GM18861 (cell line): ENCODE results near the gene VPS52.
A peak's percentile ranks its signal among the peaks of the same experiment; 100 is the strongest.

Source experiments
- ATAC-seq: cut with Tn5 transposase; IDR thresholded peaks from one replicate; pipeline ENCODE4 v1.9.1; 2021; ENCODE audit not compliant: unreplicated experiment

The VPS52 gene

DNA sequence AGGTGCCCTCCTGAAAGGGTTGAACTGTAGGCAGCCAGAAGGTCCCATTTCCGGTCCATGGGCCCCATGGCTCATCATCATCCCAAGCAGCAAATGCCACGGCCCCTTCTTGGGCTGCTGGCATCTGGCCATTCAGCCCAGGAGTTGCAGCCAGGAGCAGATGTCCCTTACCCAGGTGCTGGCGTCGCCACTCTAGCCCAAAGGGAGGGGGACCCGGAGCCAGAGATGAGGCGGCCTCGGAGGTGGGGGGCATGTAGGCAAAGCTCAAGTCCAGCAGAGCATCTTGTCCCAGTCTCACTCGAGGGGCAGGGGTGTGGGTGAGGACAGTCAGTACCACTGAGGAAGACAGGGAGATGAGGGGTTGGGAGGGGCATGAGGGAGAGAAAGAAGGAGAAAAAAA, 33.4 kb upstream of the VPS52 start:
- ATAC-seq, result no peak

DNA sequence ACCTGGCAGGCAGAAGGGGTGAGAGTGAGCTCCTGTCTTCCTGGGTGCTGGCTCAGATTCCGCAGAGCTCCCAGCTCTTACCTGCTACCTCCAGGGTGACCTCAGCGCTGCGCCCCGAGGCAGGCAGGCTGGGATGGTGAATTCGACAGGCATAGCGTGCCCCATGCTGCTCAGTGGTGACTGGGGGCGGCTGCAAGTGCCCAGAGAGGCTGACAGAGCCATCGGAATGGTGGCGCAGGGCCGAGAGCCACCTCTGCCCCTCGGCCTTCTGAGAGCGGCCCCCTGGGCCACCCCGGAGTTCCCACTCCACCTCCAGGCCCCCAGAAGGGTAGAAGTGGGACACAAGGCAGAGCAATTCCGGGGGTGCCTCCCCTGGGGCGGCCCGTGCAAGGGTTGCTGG, 32.5 kb upstream of the VPS52 start:
- ATAC-seq, result no peak

DNA sequence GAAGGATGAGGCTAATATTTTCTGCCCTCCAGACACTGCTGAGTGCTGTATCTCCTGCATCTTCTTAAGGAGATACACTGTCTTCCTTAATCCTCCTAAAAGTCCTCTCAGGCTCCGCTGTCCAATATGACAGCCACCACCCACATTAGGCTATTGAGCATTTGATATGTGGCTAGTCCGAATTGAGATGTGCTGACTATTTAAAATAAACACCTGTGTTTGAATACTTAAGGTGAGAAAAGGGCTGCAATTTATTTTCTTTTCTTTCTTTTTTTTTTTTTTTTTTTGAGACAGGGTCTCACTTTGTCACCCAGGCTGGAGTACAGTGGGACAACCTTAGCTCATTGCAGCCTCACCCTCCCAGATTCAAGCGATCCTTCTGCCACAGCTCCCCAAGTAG, 30.2 kb upstream of the VPS52 start:
- no peak for ATAC-seq

DNA sequence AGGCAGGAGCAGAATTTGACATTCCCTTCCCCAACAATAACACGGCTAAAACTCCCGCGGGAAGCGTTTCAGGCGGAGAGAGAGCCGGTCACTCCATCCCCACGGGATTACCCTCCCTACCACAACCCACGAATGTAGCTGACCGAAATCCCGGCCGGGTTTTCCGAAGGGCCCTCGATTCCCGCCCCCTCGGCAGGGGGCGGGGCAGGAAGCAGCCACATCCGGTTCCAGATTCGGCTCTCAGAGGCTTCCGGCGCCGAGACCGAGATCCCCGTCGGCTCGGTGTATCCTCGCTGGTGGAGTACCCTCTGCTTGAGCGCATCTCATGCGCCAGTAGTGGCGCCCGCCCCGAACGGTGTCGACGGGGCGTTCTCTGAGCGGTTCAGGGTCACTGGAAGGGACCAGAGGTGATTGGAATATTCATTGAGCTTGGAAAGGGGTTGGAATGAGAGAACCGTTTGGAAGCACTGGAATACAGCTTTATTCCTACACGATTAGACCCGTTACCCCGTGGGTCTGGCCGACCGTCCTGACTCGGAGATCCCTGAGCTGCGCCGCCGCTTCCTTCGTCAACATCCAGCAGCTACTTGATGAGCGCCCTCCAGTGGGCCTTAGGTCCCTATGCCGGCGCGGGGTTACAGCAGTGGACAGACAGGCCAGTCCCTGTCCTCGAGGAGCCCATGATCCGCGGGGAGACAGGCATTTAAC, 27.7 kb upstream of the VPS52 start:
- ATAC-seq, result peak; percentile 72

DNA sequence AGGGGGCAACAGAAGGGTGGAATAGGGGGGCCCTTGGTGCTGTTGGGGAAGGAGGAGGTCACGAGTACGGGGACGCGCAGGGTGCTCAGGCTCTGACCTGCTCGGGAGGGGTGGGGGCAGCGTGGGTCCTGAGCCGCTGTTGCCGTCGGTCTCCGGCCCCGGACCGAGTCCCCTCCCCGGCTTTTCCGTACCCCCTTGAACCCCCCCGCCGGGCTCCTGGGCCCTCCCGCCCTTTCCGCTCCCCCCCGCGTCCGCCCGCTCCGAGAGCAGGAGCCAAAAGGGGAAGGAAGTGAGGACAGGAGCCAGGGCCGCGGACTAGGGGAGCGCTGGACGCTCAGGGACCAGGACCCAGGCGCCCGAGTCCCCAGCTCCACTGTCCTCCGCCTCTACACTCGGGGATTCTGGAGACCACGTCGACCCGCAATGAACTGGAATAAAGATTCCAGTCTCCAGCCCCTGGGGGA, 27.1 kb upstream of the VPS52 start, which contains the start of gene RGL2:
Gene RGL2, minus strand, starts transcription at position 170 of the 464 bp plus-strand sequence. CDS start 332 bp downstream, outside the sequence.
- peak; percentile 5 for ATAC-seq

DNA sequence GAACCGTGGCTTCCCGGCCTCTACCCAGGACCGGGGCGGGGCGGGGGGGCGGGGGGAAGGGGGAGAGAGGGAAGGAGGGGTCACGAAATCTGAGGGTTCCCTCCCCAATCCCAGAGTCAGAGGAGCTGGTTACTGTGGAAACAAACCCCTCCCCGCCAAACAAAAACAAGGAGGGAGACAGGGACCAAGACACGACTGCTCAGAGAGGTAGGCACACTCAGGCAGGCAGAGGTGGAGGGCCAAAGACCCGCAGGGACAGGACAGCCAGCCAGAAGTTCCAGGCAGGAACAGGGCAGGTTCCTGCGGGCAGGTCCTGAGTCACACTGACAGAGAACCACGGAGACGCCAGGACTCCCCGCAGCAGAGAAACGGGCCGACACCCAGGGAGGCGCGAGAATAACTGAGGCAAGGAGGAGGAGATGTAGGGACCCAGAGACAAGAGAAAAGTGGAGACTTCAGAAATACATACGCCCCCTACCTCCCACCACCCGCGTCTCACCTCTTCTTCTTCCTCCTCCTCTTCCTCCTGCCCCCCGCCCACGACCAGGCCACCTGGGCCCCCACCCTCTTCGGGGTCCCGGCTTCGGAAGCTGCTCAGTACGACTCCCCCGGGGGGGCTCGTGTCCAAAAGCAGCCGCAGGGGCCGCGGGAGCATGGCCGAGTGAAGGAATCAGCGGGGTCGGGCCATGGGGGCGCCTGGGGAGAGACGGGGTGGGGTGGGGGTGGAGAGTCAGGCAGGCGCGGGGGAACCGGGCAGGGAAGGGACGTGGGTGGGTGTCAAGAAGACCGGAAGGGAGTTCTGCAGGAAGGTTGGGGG, 26.5 kb upstream of the VPS52 start:
- ATAC-seq, result no peak

DNA sequence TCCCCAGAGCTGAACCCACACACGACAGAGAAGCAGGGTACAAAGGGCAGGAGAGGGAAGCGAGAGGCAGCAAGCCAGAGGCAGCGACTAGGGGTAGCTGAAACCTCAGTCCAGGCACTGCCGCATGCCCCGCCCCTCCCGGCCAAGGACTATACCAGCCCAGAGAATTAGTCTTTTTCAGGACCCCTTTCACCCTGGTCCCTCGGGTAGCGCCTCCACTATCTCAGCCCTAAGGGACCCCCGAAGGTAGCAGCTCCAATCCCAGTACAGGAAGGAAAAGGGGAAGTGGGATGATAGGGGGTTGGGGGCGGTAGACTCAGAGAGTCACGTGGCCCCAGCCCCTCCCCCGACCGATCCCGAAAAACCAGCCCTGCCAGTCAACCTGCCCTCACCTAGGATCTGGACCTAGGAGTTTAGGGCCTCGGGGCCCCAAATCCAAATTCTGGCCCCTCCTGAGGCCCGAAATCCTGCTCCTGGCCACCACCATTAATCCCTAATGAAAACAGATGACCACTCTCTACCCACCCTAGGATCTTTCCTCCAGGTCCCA, 25.8 kb upstream of the VPS52 start:
- no peak for ATAC-seq

DNA sequence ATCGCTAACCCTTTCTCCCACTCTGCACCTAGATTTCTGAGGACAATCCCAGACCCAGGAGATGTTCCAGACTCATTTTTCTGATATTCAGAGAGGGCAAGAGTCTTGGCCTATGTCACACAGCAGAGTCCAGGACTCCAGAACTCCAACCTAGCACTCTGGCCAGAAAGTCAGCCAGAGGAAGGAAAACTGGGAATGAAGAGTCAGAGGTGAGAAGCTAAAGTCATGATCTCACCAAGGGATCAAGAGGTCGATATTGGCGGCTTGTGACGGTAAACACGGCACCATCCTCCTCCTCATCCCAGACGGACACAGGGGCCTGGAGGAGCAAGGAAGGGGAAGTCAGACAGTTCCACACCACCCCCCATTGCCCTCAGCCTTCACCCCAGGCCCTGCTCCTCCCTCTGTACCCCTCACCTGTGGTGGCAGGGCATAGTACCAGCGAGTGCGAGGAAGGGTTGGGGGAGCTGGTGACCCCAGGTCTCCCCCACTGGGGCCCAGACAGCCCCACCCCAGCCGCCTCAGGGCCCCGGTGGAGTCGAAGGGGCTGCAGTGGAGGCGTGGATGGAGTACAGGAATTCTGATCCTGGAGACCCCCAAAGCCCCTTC, 25.2 kb upstream of the VPS52 start:
- ATAC-seq, result no peak

DNA sequence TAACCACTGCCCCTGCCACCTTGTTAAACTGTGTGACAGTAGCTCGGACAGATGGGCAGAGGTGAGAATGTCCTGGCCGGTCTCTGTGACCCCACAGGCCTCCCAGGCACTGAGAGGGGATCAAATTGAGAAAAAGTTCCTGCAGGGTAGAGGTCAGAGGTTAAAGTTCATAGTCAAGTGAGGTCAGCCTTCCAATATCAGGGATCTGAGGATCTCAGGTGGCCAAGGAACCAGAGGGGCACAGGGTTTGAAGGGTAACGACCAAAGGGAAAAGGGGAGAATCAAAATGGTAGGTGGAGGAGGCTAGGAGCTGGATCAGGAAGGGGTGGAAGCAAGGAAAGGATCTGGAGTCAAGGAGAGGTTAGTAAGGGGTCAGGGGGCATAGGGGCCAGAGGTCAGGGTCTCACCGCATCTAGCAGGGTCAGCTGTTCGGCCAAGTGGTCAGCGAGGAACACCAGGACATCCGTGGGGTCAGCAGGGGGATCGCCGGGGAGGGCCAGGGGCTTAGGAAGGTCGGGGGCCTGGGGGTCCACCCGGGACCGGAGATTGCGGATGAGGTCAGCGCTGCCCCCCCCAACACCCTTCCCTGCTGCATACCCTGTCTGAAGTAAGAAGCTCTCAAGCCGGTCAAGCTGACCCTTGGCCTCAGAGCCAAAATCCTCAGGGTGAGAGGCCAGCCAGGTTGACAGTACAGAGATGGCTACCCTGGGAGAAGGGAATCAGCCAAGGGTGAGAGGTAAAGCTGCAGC, 24.1 kb upstream of the VPS52 start:
- ATAC-seq, result no peak

DNA sequence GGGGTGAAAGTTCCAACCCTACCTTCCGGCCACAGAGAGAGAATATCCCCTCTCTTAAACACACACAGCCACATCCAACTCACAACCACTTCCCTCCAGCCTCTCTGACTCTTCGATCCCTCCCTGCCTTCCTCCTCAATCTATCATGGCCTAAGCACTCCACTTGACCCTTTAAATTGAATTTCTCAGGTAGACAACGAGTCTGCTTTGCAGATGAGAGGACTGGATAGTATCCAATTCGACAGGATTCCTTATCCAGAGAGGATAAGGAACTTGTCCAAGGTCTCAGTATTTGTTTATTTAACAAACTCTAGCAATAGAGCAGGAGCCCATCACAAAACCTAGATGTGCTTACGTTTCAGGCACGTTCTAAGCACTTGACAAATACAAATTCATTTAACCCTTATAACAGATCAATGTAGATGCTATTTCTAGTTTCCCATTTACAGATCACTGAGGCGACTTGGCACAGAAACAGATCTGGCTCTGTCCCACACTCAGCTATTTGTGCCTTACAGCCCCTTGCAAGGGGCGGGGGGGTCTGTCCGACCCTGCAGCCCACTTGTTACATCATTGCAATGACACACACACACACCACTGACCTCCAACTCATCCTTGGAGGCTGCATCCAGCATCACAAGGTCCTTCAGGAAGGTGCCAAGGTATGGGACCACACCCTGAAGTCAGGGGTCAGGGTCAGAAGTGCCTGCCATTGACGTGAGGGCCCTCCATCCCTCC, 22.6 kb upstream of the VPS52 start:
- ATAC-seq, result no peak

DNA sequence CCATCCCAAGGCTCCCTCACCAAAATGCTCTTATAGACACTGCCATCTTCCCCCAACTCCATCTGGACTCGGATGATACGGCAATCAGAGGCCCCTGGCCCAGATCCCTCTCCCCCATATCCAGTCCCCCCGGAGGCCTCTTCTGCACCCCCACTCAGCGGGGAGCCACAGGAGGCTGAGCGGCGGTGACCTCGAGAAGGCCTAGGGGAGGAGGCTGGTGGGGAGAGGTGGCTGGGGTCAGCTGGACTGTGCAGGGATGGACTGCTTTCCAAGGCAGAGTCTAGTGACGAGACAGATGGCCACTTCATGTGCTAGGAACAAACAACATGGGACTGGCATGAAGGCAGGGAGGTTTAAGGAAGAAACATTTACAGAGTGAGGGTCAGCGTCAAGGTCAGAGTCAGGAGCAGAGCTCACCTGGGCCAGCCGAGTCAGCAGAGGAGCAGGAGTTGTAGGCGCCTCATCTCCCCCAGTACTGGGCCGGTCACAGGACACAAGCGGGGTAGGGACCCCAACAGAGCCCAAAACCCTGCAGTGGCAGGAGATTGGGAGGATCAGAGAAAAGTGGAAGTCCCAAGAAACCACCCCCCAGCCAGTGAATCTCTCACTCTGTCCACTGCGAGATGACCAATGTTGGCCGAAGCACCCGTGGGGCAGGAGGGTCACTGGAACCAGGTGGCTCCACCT, 21.5 kb upstream of the VPS52 start:
- ATAC-seq, result no peak

DNA sequence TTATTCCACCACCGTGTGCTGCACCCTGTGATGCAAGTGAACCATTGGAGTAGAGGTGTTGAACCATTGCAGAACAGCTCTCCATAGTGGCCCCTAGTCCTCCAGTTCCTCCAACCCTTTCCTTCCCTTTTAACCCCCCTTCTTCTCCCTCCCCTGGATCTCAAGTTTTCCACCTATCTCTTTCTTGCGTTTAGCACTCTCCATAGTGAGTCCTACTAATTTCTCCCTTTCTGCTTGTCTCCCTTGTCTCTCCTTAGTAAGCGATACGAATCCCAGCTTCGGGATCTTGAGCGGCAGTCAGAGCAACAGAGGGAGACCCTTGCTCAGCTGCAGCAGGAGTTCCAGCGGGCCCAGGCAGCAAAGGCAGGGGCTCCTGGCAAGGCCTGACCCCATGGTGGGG, 18.8 kb upstream of the VPS52 start:
- ATAC-seq, result no peak

DNA sequence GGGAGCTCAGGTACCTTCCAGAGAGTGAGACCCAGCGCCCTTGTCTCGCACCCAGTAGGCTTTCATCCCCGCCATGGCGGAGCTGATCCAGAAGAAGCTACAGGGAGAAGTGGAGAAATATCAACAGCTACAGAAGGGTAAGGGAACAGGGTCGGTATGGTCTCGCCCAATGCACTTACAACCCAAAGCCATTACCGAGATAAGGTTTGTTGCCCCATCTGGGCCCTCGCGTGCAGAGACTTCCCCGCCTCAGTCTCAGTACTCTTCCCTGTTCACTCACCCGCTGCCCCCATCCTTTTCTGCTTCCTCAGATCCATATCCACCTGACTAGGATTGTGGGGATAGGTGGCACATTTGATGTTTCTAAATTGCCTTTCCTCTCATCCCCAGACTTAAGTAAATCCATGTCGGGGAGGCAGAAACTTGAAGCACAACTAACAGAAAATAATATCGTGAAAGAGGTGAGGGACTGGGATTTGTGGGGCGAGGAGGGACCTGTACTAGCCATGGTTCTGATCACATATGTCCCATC, 18.2 kb upstream of the VPS52 start:
- ATAC-seq, result peak; percentile 17

DNA sequence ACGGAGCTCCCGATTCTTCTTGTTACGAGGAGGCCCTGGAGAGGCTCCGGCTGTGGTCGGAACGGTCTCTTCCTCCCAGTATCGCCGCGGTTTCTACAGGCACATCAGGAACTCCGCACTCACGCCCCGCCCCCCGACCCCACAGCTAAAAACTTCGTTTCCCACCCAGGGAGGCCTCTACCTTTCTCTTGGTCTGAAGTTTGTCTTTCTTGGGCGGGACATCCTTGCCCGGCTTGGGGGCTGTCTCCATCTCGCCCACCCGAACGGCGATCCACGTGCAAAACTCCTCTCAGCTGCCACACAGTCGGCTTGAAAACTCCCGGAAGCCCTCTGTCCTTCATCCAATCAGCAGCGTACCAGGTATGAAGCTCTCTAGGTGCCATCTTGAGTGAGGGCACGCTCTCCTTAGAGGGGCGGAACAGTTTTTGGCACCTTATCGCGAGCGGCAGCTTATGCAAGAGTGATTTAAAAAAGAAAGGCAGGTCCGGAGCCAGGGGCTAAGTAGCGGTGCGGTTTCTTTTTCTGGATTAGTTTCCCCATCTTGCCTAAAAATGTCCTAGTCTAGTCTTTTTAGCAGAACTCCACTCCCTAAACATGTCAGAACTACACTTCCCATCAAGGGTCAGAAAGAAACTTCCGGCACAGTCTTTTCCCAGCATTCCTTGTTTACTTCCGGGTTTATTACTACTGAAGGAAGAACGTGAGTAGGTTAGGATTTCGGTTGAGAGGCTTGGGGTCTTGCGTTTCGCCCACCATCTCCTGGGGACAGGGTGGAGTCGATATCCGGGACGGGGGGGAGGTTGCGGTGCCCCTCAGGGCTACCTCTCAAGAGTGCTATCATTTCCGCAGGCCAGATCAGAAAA, 17.5 kb upstream of the VPS52 start, which contains the start of the genes PFDN6 and WDR46:
Gene PFDN6, plus strand, starts transcription at position 681 of the 863 bp plus-strand sequence. CDS start 256 bp downstream, outside the sequence.
Gene WDR46, minus strand, starts transcription at position 319 of the 863 bp plus-strand sequence. Its CDS starts 69 bp downstream, at position 250.
- ATAC-seq, result peak; percentile 76

DNA sequence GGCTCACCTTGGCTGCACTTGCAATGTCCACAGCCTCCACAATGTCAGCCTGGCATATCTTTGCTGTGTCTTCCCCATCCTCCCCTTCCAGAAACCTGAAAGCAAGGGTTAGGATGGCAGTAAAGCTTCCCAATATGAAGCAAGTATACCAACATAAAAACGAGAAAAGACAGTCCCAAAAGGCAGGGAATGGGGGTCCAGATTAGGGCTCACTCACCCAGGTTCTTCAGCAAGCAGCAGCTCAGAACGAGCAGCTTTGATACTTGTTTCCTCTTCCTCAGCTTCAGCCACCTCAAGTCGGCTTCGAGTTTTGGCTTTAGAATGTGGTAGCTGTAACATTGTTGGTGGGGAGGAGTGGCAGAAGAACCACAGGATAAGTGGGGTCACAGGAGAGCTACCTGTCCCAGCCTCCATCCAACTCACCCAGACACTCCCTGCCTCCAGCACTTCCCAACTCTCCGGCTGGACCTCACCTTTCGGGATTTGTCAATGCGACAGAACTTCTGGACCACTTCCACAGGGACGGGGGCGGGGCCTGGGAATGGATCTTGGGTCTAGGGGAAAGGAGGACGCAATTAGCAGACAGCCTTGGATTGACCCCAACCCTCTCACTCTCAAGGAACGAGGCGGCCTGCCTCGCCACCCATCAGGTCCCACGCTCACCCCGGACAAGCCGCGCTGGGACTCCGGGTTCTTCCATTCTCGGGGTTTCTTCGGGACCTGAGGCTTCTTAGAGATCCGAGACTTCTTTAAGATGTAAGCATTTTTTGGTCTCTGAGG, 16.7 kb upstream of the VPS52 start:
- no peak for ATAC-seq

DNA sequence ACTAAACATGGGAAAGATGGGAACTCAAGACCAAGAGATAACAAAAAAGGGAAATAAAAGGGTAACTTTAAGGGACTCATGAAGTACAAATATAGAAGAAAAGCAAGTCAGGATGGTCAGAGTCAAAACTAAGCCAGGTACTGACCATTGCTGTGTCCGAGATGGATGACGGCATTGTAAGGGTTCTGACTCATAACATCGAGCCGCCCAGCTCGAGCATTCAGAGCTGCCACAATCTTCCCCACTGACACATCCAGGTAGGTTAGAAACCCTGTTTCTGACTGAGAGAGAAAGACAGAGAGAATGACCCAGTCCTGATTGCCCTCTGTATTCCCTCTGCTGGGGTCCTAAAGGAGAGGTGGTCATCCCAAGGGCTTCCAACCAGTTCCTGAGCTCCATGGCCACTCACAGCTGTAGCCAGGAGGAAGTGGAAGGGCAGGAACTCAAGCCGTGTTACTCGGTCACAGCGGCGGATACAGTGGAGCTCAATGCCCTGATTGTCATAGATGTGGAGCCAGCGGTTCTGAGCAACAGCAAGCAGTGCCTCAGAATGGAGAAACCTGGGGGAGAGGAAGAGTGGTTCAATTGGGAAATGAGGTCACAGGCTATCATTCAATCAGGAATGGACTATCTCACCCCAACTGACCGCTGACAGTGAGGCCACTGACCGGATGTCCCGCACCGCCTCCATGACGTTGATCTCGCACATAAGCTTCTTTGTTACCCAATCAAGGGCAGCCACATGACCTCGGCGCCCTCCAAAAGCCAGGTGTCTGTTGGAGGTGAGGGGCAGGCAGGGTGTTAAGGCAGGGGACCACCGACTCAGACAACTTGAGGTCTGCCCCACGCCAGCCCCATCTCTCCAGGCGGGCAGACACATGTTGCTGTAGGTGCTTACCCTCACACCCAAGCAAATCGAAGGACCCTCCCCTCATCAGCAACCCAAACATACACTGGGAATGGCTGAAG, 15.6 kb upstream of the VPS52 start:
- ATAC-seq, result no peak
